Caco-2 (cell line): ENCODE measurements around the gene OR4D6. TPM values are rescaled to one million over a fixed set of nuclear protein-coding genes. Genes with fewer than 3 reads are reported as not detected.
"Not testable (repeated sequence)": the region's sequence is repeated elsewhere in the genome, so short reads cannot be mapped to it uniquely, and the experiment has no call there.

Source experiments
- BruUV-seq: library from RNA; stranded (reverse); fragments of 400-500 nt; replicated peaks from 2 replicates; lab custom pipeline; 2021; lab: Mats Ljungman, UMichigan
- CTCF ChIA-PET: fragments of 300-600 bp; sonication (Branson Sonifier 250); formaldehyde crosslinking; loops from one replicate; lab custom pipeline; 2022; ENCODE audit warnings: antibody characterized with exemption; lab: Charles Lee
- POLR2A ChIA-PET: fragments of 300-600 bp; sonication (Branson Sonifier 250); formaldehyde crosslinking; loops from one replicate; lab custom pipeline; 2022; ENCODE audit warnings: antibody characterized with exemption; lab: Charles Lee
- DNase-seq, 2 experiments: peaks; one replicate each; pipeline versions ENCODE4 v3.0.0 to v3.0.0-alpha.2; 2020 to 2022
- H3K27me3 ChIP-seq: replicated peaks from 2 replicates; pipeline ENCODE4 v1.6.0; 2011; ENCODE audit warnings: low read length; ENCODE audit not compliant: control insufficient read depth, insufficient read depth
- H3K36me3 ChIP-seq: 2 replicates; pipeline ENCODE4 v1.5.1; 2011; ENCODE audit warnings: low read length; ENCODE audit not compliant: control insufficient read depth, insufficient read depth
- H3K4me1 ChIP-seq: fragments of 250-450 bp; sonication (Bioruptor Pico); 2 replicates; pipeline ENCODE4 v1.5.1; 2020; ENCODE audit warnings: mild to moderate bottlenecking
- H3K4me3 ChIP-seq: 2 replicates; pipeline ENCODE4 v1.5.1; 2011; ENCODE audit warnings: low read depth, mild to moderate bottlenecking, control low read depth, low read length
- H3K9me3 ChIP-seq: fragments of 250-450 bp; sonication (Bioruptor Pico); 2 replicates; pipeline ENCODE4 v1.5.1; 2020; ENCODE audit warnings: mild to moderate bottlenecking, moderate library complexity
- H3K27ac Mint-ChIP-seq: one replicate; pipeline ENCODE4 v1.8.0; 2022; ENCODE audit warnings: mixed read lengths; ENCODE audit not compliant: unreplicated experiment
- H3K27me3 Mint-ChIP-seq: one replicate; pipeline ENCODE4 v1.8.0; 2022; ENCODE audit warnings: mixed read lengths; ENCODE audit not compliant: insufficient read depth, unreplicated experiment
- H3K36me3 Mint-ChIP-seq: one replicate; pipeline ENCODE4 v1.8.0; 2022; ENCODE audit warnings: mild to moderate bottlenecking, mixed read lengths; ENCODE audit not compliant: insufficient read depth, unreplicated experiment
- H3K4me1 Mint-ChIP-seq: one replicate; pipeline ENCODE4 v1.8.0; 2022; ENCODE audit warnings: low read depth, mixed read lengths; ENCODE audit not compliant: unreplicated experiment
- H3K4me3 Mint-ChIP-seq: one replicate; pipeline ENCODE4 v1.8.0; 2022; ENCODE audit warnings: mild to moderate bottlenecking, moderate library complexity, mixed read lengths; ENCODE audit not compliant: unreplicated experiment
- H3K9me3 Mint-ChIP-seq: one replicate; pipeline ENCODE4 v1.8.0; 2022; ENCODE audit warnings: mixed read lengths; ENCODE audit not compliant: unreplicated experiment
- CTCF ChIP-seq, 2 experiments: fragments of 200-600 bp in 1 of 2; IDR thresholded peaks; 1 replicate in 1 of 2; 2 replicates in 1 of 2; pipeline versions ENCODE4 v1.5.1 to v1.8.0; 2011 to 2022; ENCODE audit warnings: antibody characterized with exemption in 1 of 2, control low read depth in 1 of 2, inconsistent platforms in 1 of 2, low read depth in 1 of 2, low read length in 1 of 2, mild to moderate bottlenecking in 1 of 2, moderate library complexity in 1 of 2; ENCODE audit not compliant: insufficient read depth in 1 of 2, severe bottlenecking in 1 of 2, unreplicated experiment in 1 of 2
- intact Hi-C: fragments of 100-400 bp; cut with micrococcal nuclease; formaldehyde crosslinking; loops from one replicate; pipeline ENCODE4 v1.10.0; 2022; ENCODE audit not compliant: unreplicated experiment
- total RNA-seq: library from RNA; stranded (reverse); gene quantifications from 2 replicates; pipeline ENCODE4 v1.2.3, GENCODE V29; 2022

OR4D6 gene
- total RNA-seq, 1 experiment from 2014 or later: not detected

- H3K36me3 ChIP-seq: no peaks in the 10 kb centered on the region
- H3K27me3 ChIP-seq: no peaks in the 10 kb centered on the region
- intact Hi-C loops: no loop called here
- no peak for DNase-seq
- H3K9me3 ChIP-seq: no peaks in the 10 kb centered on the region
- Mint-ChIP-seq H3K27me3 (peaks cover 13% of the 10 kb centered on the region), H3K36me3 (no peaks in the 10 kb centered on the region), H3K4me1 (no peaks in the 10 kb centered on the region), H3K9me3 (no peaks in the 10 kb centered on the region), H3K27ac (no peak overlapping the region), H3K4me3 (no peak overlapping the region)
- H3K4me3 ChIP-seq: no peak overlapping the region
- no peak for TF ChIP-seq CTCF (IDR thresholded peaks at IDR 0.05; ENCODE audit: insufficient read depth in 1 of 2, low read depth in 1 of 2, low read length in 1 of 2, severe bottlenecking in 1 of 2, unreplicated experiment in 1 of 2)
- POLR2A ChIA-PET: no interaction called here
- no peaks in the 10 kb centered on the region for H3K4me1 ChIP-seq
- BruUV-seq: no TSS peak
- CTCF ChIA-PET: no interaction called here
Observed at GRCh38 chr11:59437770-59438169, 19.0 kb upstream of the OR4D6 start.

- H3K4me1 ChIP-seq, H3K9me3 ChIP-seq, H3K9me3 Mint-ChIP-seq, DNase-seq, H3K27me3 ChIP-seq, intact Hi-C loops, H3K36me3 ChIP-seq, H3K36me3 Mint-ChIP-seq, H3K4me3 Mint-ChIP-seq, H3K4me3 ChIP-seq, H3K27ac Mint-ChIP-seq, POLR2A ChIA-PET, H3K4me1 Mint-ChIP-seq, BruUV-seq: not testable (repeated sequence)
- CTCF ChIA-PET: interaction anchor here (0.6 kb wide), 1 partner anchor 1878 kb away, joined by 3 read pairs; no protein-coding TSS in a partner anchor
- peaks cover 13% of the 10 kb centered on the region for H3K27me3 Mint-ChIP-seq
Observed at GRCh38 chr11:59445624-59446023, 11.1 kb upstream of the OR4D6 start.

- no TSS peak for BruUV-seq
- Mint-ChIP-seq H3K4me3 (no peak overlapping the region), H3K27me3 (peaks cover 5% of the 10 kb centered on the region), H3K36me3 (no peaks in the 10 kb centered on the region), H3K4me1 (no peaks in the 10 kb centered on the region), H3K9me3 (no peaks in the 10 kb centered on the region), H3K27ac (no peak overlapping the region)
- peaks cover 7% of the 10 kb centered on the region; the same call in 1 of the 2 replicates for H3K9me3 ChIP-seq
- H3K27me3 ChIP-seq: no peaks in the 10 kb centered on the region
- no peaks in the 10 kb centered on the region for H3K4me1 ChIP-seq
- H3K4me3 ChIP-seq: no peak overlapping the region
- CTCF ChIA-PET: no interaction called here
- POLR2A ChIA-PET: no interaction called here
- H3K36me3 ChIP-seq: no peaks in the 10 kb centered on the region
- DNase-seq: no peak
- intact Hi-C loops: no loop called here
- TF ChIP-seq CTCF (IDR thresholded peaks at IDR 0.05; ENCODE audit: insufficient read depth in 1 of 2, low read depth in 1 of 2, low read length in 1 of 2, severe bottlenecking in 1 of 2, unreplicated experiment in 1 of 2): no peak
Observed at GRCh38 chr11:59448484-59448883, 8.3 kb upstream of the OR4D6 start.

- no peak for TF ChIP-seq CTCF (IDR thresholded peaks at IDR 0.05; ENCODE audit: insufficient read depth in 1 of 2, low read depth in 1 of 2, low read length in 1 of 2, severe bottlenecking in 1 of 2, unreplicated experiment in 1 of 2)
- Mint-ChIP-seq H3K4me3 (no peak overlapping the region), H3K27ac (no peak overlapping the region), H3K36me3 (no peaks in the 10 kb centered on the region), H3K27me3 (peaks cover 13% of the 10 kb centered on the region), H3K9me3 (peaks cover 11% of the 10 kb centered on the region), H3K4me1 (peaks cover 7% of the 10 kb centered on the region)
- Histone ChIP-seq H3K27me3 (no peaks in the 10 kb centered on the region), H3K36me3 (no peaks in the 10 kb centered on the region), H3K4me1 (no peaks in the 10 kb centered on the region), H3K4me3 (no peak overlapping the region), H3K9me3 (peaks cover 5% of the 10 kb centered on the region)
- no peak for DNase-seq
- intact Hi-C loops: no loop called here
- BruUV-seq: no TSS peak
- CTCF ChIA-PET: no interaction called here
- POLR2A ChIA-PET: no interaction called here
Observed at GRCh38 chr11:59459916-59460315, 3.2 kb downstream of the OR4D6 start.
